Measurements from ENCODE around the gene NEDD9.

Gene NEDD9

GRCh38 chr6:11183761-11184362, 48.6 kb downstream of the NEDD9 start:
- in situ Hi-C loops (cut with HindIII; ENCODE audit: low sequenced_read_pairs): no loop called here

- in situ Hi-C loops (cut with HindIII; ENCODE audit: low sequenced_read_pairs): no loop called here
Observed at GRCh38 chr6:11181478-11182136, 50.9 kb downstream of the NEDD9 start.

- in situ Hi-C loops (cut with HindIII; ENCODE audit: low sequenced_read_pairs): no loop called here
Observed at GRCh38 chr6:11179419-11180202, 52.9 kb downstream of the NEDD9 start.

- in situ Hi-C loops (cut with HindIII; ENCODE audit: low sequenced_read_pairs): no loop called here
Observed at GRCh38 chr6:11179088-11179418, 53.4 kb downstream of the NEDD9 start.

GRCh38 chr6:11177271-11177670, 55.2 kb downstream of the NEDD9 start:
- in situ Hi-C loops (cut with HindIII; ENCODE audit: low sequenced_read_pairs): no loop called here

GRCh38 chr6:11174242-11174611, 58.2 kb downstream of the NEDD9 start:
- in situ Hi-C loops (cut with HindIII; ENCODE audit: low sequenced_read_pairs): no loop called here

GRCh38 chr6:11172501-11173327, 59.8 kb downstream of the NEDD9 start:
- in situ Hi-C loops (cut with HindIII; ENCODE audit: low sequenced_read_pairs): no loop called here

GRCh38 chr6:11171952-11172351, 60.5 kb downstream of the NEDD9 start:
- in situ Hi-C loops (cut with HindIII; ENCODE audit: low sequenced_read_pairs): no loop called here

GRCh38 chr6:11168091-11168635, 64.3 kb downstream of the NEDD9 start:
- in situ Hi-C loops (cut with HindIII; ENCODE audit: low sequenced_read_pairs): no loop called here

GRCh38 chr6:11166948-11167347, 65.5 kb downstream of the NEDD9 start:
- in situ Hi-C loops (cut with HindIII; ENCODE audit: low sequenced_read_pairs): no loop called here

GRCh38 chr6:11164717-11165646, 67.5 kb downstream of the NEDD9 start:
- in situ Hi-C loops (cut with HindIII; ENCODE audit: low sequenced_read_pairs): no loop called here

- in situ Hi-C loops (cut with HindIII; ENCODE audit: low sequenced_read_pairs): no loop called here
Observed at GRCh38 chr6:11163932-11164331, 68.5 kb downstream of the NEDD9 start.

- in situ Hi-C loops (cut with HindIII; ENCODE audit: low sequenced_read_pairs): no loop called here
Observed at GRCh38 chr6:11162262-11162661, 70.2 kb downstream of the NEDD9 start.

GRCh38 chr6:11161031-11161956, 71.2 kb downstream of the NEDD9 start:
- in situ Hi-C loops (cut with HindIII; ENCODE audit: low sequenced_read_pairs): no loop called here

GRCh38 chr6:11160199-11160598, 72.3 kb downstream of the NEDD9 start:
- in situ Hi-C loops (cut with HindIII; ENCODE audit: low sequenced_read_pairs): no loop called here

GRCh38 chr6:11155589-11155988, 76.9 kb downstream of the NEDD9 start:
- in situ Hi-C loops (cut with HindIII; ENCODE audit: low sequenced_read_pairs): no loop called here

GRCh38 chr6:11153447-11153846, 79.0 kb downstream of the NEDD9 start:
- in situ Hi-C loops (cut with HindIII; ENCODE audit: low sequenced_read_pairs): no loop called here

GRCh38 chr6:11152581-11152980, 79.9 kb downstream of the NEDD9 start:
- in situ Hi-C loops (cut with HindIII; ENCODE audit: low sequenced_read_pairs): no loop called here

- in situ Hi-C loops (cut with HindIII; ENCODE audit: low sequenced_read_pairs): no loop called here
Observed at GRCh38 chr6:11151488-11151887, 81.0 kb downstream of the NEDD9 start.
